ENCODE results near the gene EPB41L4B. TPM values are rescaled to one million over a fixed set of nuclear protein-coding genes. Genes with fewer than 3 reads are reported as not detected.
A peak's percentile ranks its signal among the peaks of the same experiment; 100 is the strongest.

EPB41L4B gene
- total and polyA plus RNA-seq, 2 of the 13 experiments (the other 11 are each of a cell fraction or from before 2014, with no cell fraction given) = 17.6 to 22.1 TPM

DNA sequence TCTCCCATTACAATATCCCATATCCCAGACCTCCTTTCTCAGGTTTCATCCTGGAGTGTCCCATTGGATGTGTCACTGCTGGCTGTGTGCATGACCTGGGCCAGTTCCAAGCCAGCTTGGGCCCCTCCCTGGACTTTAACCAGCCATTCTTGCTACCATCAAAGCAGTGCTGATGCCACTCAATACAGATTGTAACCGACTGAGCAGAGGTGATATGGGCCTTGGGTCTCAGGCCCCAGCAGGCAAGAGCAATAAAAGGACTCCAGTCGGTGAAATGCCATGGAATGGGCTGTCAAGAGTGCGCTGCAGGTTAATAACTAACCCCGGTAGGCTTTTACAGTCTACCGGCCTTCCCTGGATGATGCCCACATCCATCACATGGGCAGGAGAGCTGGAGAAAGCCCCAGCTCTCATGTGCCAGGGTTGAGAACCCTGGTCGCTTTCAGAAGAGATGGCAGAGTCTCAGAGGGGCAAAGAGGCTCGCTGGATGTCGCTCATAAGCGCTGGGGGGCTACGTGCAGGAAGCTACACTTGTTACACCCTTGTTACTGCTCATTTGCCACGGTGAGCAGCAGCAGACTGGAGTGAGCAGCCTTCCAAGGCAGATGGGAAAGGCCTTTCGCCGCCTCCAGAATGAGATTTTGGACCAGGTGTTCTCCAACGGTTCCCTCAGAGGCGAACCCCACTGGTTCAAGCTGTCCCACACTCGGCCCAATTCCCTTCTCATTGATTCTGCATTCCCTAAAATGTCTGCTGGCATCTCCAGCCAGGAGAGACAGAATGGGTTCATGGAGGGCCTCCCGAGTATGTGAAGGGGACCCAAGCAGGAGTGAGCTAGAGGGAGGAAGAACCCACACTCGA, 13.2 kb downstream of the EPB41L4B start (continued):
- TF ChIP-seq, protein P1, sequence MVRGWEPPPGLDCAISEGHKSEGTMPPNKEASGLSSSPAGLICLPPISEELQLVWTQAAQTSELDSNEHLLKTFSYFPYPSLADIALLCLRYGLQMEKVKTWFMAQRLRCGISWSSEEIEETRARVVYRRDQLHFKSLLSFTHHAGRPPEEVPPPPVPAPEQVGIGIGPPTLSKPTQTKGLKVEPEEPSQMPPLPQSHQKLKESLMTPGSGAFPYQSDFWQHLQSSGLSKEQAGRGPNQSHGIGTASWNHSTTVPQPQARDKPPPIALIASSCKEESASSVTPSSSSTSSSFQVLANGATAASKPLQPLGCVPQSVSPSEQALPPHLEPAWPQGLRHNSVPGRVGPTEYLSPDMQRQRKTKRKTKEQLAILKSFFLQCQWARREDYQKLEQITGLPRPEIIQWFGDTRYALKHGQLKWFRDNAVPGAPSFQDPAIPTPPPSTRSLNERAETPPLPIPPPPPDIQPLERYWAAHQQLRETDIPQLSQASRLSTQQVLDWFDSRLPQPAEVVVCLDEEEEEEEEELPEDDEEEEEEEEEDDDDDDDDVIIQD (CRISPR knock-in tag; IDR thresholded peaks at IDR 0.05; ENCODE audit: low read depth) = peak; percentile 38; the same call in 1 of the 2 replicates
- peak; percentile 81 for TF ChIP-seq SAP130 (CRISPR knock-in tag; IDR thresholded peaks at IDR 0.05; ENCODE audit: low read depth)
- TF ChIP-seq, protein P2, sequence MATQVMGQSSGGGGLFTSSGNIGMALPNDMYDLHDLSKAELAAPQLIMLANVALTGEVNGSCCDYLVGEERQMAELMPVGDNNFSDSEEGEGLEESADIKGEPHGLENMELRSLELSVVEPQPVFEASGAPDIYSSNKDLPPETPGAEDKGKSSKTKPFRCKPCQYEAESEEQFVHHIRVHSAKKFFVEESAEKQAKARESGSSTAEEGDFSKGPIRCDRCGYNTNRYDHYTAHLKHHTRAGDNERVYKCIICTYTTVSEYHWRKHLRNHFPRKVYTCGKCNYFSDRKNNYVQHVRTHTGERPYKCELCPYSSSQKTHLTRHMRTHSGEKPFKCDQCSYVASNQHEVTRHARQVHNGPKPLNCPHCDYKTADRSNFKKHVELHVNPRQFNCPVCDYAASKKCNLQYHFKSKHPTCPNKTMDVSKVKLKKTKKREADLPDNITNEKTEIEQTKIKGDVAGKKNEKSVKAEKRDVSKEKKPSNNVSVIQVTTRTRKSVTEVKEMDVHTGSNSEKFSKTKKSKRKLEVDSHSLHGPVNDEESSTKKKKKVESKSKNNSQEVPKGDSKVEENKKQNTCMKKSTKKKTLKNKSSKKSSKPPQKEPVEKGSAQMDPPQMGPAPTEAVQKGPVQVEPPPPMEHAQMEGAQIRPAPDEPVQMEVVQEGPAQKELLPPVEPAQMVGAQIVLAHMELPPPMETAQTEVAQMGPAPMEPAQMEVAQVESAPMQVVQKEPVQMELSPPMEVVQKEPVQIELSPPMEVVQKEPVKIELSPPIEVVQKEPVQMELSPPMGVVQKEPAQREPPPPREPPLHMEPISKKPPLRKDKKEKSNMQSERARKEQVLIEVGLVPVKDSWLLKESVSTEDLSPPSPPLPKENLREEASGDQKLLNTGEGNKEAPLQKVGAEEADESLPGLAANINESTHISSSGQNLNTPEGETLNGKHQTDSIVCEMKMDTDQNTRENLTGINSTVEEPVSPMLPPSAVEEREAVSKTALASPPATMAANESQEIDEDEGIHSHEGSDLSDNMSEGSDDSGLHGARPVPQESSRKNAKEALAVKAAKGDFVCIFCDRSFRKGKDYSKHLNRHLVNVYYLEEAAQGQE (IDR thresholded peaks at IDR 0.05; ENCODE audit: borderline replicate concordance in 1 of 2, low read depth in 1 of 2, low read length in 2 of 2) = peak in 1 of 2 experiments; percentile 49; a peak in 1 of 4 replicates
- no peak for TF ChIP-seq MAZ (IDR thresholded peaks at IDR 0.05; ENCODE audit: borderline replicate concordance, low read depth, low read length)
- TF ChIP-seq MAZ (CRISPR knock-in tag; IDR thresholded peaks at IDR 0.05; ENCODE audit: low read depth) = 0 out of 2 replicates have a peak, but pooled peaks have one; percentile 47
- TF ChIP-seq ZSCAN30 (CRISPR knock-in tag; IDR thresholded peaks at IDR 0.05) = no peak
- peak; percentile 67 for TF ChIP-seq CREM (IDR thresholded peaks at IDR 0.05)
- no peak for TF ChIP-seq CREM (CRISPR knock-in tag; IDR thresholded peaks at IDR 0.05)
- TF ChIP-seq ZBTB7B (CRISPR knock-in tag; IDR thresholded peaks at IDR 0.05) = peak; percentile 36; the same call in 1 of the 2 replicates
- TF ChIP-seq, protein P3, sequence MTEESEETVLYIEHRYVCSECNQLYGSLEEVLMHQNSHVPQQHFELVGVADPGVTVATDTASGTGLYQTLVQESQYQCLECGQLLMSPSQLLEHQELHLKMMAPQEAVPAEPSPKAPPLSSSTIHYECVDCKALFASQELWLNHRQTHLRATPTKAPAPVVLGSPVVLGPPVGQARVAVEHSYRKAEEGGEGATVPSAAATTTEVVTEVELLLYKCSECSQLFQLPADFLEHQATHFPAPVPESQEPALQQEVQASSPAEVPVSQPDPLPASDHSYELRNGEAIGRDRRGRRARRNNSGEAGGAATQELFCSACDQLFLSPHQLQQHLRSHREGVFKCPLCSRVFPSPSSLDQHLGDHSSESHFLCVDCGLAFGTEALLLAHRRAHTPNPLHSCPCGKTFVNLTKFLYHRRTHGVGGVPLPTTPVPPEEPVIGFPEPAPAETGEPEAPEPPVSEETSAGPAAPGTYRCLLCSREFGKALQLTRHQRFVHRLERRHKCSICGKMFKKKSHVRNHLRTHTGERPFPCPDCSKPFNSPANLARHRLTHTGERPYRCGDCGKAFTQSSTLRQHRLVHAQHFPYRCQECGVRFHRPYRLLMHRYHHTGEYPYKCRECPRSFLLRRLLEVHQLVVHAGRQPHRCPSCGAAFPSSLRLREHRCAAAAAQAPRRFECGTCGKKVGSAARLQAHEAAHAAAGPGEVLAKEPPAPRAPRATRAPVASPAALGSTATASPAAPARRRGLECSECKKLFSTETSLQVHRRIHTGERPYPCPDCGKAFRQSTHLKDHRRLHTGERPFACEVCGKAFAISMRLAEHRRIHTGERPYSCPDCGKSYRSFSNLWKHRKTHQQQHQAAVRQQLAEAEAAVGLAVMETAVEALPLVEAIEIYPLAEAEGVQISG (CRISPR knock-in tag; IDR thresholded peaks at IDR 0.05) = peak; percentile 60
- TF ChIP-seq, protein P4, sequence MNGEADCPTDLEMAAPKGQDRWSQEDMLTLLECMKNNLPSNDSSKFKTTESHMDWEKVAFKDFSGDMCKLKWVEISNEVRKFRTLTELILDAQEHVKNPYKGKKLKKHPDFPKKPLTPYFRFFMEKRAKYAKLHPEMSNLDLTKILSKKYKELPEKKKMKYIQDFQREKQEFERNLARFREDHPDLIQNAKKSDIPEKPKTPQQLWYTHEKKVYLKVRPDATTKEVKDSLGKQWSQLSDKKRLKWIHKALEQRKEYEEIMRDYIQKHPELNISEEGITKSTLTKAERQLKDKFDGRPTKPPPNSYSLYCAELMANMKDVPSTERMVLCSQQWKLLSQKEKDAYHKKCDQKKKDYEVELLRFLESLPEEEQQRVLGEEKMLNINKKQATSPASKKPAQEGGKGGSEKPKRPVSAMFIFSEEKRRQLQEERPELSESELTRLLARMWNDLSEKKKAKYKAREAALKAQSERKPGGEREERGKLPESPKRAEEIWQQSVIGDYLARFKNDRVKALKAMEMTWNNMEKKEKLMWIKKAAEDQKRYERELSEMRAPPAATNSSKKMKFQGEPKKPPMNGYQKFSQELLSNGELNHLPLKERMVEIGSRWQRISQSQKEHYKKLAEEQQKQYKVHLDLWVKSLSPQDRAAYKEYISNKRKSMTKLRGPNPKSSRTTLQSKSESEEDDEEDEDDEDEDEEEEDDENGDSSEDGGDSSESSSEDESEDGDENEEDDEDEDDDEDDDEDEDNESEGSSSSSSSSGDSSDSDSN (CRISPR knock-in tag; IDR thresholded peaks at IDR 0.05) = peak; percentile 55; the same call in 1 of the 2 replicates
- TF ChIP-seq LCORL (IDR thresholded peaks at IDR 0.05) = no peak
- peak; percentile 93 for TF ChIP-seq LCORL (CRISPR knock-in tag; IDR thresholded peaks at IDR 0.05)
- TF ChIP-seq ZNF224 (CRISPR knock-in tag; IDR thresholded peaks at IDR 0.05) = no peak
- peak; percentile 60 for TF ChIP-seq ZNF629 (CRISPR knock-in tag; conservative IDR thresholded peaks at IDR 0.05)
- TF ChIP-seq, protein P5, sequence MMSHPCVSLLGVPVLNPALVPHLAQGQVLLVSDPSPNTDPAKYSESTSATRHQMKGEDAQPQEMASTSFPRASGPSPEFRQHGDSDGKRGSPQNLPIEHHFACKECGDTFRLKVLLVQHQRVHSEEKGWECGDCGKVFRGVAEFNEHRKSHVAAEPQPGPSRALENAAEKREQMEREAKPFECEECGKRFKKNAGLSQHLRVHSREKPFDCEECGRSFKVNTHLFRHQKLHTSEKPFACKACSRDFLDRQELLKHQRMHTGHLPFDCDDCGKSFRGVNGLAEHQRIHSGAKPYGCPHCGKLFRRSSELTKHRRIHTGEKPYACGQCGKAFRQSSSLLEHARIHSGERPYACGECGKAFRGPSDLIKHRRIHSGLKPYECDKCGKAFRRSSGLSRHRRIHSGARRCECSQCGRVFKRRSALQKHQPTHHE (CRISPR knock-in tag; IDR thresholded peaks at IDR 0.05; ENCODE audit: borderline replicate concordance) = no peak

All from HepG2 (cell line).